ENCODE results near the gene LRP4.

LRP4 gene

DNA sequence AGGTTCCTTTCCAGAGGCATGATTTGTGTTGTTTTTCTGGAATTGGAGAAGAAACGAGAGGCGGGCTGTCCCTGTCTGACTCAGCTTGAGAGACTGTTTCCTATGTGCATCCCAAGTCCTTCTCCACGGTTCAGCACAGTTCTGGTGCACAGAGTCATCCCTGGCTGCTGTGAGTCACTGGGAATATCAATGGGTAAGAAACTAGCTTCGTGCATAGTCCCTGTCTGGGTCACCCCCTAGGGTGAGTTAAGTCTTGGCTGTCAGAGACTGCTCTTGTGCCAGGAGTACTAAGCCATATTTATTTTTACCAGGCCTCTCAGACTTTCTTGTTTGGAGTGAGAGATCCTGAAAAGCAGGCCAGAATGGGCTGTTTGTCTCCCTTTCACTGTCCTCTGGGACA is 2.4 kb upstream of the LRP4 start:
- no peak for DNase-seq

DNA sequence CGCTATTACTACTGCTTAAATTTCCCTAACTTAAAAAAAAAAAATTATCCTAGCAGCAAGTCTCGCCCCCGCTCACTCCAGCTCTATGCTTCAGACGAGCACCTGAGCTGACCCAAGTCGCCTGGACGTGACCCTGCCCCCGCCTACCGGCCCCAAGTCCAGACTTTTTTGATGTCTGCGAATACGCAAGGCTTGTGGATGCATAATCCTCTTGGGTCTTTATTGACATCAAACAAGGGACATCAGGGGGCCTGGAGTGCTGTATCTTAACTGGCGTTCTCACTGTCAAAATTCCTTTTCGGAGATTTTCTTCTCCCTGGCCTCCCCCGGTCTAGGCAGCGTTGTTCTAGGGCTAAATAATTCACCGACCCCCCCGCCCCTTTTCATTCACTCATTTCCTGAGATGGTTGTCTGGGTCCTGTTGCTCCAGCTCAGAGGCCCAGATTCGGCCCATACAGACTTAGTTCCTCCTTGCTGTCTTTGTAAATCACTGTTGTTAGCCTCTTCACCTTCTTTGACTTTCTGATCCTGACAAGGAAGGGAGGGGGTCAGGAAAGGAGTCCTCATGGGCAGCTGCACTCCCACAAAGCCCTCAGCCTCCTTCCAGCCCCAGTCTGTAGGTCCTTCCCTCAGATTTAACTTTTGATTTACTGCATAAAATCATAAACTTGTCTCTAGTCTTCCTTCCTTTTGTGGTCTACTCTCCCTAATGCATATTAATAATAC is 601 bp upstream of the LRP4 start:
- no peak for DNase-seq

DNA sequence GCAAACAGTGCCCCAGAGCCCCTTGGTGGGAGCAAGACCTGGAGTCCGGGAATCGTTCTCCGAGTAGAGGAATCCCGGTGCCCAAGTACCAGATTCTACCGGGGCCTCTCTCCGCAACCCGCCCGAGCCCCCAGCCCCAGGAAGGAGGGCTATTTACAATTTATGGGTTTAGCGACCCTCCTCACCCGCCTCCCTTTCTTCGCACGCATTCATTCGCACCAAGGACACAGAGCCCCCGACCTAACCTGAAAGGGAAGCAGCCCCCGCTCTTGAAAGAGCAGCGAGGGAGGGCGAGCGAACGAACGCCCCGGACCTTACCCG is 628 bp downstream of the LRP4 start:
- no peak for DNase-seq

DNA sequence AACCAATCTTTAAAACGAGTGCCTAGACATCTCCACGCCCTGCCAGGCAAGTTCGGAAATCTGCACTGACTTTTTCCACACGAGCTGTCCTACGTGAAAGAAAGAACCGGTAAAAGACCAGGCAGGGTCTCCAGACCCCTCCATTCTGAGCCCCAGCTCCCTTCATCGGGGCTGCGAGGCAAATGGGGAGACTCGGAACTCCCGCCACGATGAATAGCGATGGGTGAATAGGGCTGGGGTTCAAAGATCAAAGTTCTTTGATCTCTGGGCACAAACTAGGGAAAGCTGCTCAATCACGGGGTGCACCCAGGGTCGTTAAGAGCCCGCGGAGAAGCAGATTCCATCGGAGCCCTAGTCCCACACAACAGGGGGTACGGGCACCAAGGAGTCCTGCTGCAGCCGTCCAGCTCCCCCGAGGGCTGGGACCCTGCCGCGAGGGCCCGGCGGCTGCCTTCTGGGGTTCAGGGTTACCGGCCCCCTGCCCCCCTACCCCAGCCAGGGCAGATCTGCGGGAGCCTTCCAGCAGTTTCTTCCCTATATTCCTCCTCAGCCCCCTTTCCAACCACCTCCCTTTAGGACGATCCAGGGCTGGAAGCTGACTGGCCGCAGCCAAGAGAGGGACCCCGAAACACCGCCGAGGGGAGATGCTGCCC is 1.1 kb downstream of the LRP4 start:
- DNase-seq, result no peak

DNA sequence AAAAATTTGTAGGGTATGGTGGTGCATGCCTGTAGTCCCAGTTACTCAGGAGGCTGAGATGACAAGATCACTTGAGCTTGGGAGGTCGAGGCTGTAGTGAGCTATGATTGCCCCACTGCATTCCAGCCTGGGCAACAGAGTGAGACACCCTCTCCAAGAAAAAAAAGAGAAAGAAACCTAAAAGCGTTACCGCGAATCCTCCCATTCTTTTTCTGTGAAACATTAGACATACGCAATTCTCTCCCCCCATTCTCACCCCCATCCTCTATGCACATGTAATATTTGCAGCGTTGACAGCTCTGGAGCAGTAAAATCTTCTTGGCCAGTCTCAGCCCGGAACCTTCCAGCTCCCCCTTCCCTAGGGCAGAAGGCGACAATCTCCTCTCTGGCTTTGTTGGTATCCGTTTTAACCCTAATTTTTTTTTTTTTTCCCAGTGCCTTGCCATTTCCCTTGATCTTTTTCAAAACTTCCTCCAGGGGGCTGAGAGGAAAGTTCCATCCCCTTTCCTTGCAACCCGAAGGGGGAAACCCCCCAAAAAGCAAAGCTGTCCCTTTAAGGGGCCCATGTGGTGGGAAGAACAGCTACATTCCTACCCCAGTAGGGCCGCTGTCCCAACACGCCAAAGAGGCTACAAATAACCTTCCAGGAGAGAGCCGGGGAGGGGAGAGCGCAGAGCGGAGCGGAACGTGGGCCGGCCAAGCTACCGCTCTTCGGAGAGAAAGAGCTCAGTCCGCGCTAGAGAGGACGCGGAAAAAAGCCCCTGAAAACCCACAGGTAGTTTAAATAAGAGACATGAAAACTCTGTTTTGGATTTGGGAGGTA is 1.9 kb downstream of the LRP4 start:
- DNase-seq, result peak; percentile 12

DNA sequence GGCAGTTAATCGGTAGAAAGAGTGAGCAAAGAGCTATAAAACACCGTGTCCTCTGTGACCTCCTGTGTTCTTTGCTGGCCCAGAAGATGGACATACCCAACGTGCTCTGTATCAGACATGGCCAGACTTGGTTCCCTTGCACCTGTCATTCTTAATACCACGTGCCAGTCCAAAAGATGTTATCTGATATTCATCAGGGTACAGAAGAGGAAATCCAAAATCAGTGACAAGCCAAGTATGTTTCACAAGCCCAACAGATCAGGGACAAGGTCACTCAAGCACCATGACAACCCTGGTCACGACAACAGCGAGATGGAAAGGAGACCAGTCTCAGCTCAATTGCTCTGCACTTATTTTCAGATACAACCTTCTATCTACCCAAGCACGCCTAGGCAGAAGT is 3.4 kb downstream of the LRP4 start:
- no peak for DNase-seq

DNA sequence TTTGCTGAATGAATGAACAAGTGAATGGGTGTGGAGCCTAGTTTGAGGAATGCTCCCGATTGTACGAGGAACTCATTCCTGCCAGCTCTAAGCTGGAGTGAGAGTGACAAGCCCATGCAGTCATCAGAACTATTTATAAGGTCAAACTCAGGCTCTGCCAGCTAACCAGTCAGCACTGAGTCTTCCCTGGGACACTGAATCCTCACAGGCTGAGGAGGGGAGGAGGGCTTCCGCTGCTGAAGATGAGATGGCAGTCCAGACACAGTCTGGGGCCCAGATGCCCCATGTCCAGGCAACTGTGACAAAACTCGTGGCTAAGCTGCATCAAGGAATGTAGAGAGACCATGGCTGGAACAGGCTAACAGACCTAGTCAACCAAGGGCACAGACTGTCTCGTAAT is 4.0 kb downstream of the LRP4 start:
- no peak for DNase-seq

DNA sequence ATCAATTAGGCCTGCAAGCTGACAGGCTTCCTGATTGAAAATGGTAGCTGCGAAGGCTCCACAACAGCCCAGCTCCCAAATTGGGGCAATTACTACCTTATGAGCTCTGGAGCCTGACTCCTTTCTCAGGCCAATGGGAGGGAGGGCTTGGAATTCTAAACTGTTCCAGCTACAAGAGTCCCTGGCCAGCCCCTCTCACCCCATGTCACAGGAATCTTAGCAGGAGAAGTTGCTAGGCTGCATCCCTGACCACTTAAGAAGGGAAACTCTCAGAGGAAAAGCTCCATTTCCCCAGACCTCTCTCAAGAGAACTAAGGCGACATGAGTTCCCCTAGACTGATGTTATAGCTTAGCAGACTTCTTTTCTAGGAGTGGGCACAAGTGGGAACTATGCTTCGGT is 4.9 kb downstream of the LRP4 start:
- DNase-seq, result no peak

DNA sequence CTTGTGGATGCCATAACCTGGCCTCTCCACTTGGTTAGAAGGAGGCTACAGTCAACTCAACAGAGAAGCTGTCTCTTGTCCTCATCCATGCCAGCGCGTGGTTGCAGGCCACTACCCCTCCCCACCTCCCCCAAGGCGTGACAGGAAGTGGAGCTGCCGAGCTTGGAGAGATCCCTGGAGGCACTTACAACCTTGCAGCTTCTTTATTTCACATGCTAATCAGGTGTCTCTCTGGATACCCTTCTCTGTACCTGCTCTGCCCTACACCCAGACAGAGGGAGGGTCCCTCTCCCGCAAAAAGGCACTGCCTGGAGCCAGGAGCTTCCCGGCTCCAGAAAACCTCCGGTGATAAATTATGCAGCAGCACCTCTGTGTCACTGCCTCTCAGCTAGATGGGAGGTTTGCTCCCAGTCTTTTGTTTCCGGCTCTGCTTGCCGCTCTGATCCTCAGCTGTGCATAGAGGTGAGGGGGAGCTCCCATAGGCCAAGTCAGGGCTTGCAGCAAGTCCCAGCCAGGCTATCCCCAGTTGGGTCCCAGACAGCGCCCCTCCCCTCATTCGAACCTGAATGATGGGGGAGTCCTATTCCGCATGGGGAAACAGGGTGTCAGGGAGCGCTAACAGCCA is 5.7 kb downstream of the LRP4 start:
- peak; percentile 77 for DNase-seq

DNA sequence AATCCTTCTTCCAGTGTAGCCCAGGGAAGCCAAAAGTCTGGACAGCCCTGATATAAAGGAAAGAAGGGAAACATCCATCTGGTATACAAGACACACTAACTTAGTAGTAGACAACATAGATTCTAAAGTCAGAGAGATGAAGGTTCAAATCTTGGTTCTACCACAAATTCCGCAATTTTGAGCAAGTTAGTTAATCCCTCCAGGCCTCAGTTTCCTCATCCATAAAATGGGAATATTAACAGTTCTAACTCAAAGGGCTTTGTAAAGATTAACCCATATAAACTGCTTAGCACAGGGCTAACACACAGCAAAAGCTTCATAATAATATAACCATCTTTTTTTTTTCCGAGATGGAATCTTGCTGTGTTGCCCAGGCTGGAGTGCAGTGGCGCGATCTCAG is 10.7 kb downstream of the LRP4 start:
- DNase-seq, result no peak

DNA sequence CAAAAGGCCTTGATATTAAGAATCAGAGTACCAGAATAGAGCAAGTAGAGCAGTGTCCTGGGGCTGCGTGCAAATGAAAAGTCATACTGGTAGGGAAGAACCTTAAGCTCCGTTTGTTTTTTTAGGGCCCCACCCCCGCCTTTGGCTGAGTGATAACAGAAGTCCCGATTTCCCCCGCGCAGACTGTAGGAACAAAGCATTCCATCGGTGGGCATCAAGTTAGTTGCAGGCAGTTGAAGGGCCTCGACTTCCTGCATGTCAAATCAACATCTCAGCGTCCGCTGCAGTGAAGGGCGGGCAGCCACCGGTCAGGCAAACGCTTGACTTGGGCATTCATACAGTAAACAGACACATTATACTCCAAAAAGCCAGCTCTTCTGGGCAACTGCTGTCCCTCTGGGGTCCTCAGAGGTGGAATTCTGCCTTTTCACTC is 11.7 kb downstream of the LRP4 start:
- DNase-seq, result no peak

DNA sequence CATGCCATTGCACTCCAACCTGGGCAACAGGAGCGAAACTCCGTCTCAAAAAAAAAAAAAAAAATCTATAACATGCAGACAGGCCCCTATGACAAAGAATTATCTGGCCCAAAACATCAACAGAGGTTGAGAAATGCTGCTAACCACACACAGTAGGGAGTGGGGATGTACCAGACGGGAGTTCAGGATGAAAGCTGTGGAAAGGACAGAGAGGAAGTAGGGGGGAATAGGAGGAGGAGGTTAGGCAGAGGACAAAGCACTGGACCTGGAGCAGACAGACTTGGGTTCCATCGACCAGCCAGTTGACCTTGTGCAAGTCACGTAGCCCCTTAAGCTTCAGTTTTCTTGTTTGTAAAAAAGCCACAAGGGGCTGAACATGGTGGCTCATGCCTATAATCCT is 12.5 kb downstream of the LRP4 start:
- no peak for DNase-seq

DNA sequence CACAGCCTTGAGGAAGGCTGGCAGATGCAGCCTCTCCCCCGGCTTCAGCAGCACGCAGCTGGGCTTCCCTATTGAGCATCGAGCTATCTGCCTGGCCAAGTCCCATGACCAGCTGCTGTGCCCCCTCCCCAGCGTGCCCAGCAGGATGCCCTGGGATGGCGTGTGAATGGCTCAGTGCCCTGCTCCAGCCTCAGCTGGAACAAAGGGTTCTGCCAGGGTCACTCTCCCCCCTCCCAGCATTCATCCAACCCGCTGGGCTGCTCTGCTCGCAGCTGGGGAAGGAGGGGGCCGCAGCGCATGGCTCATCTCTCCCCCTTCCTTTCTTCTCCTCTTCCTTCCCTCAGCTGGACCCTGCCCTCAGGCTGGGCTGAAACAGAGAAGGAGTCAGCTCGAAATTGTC is 14.5 kb downstream of the LRP4 start:
- DNase-seq, result peak; percentile 83

DNA sequence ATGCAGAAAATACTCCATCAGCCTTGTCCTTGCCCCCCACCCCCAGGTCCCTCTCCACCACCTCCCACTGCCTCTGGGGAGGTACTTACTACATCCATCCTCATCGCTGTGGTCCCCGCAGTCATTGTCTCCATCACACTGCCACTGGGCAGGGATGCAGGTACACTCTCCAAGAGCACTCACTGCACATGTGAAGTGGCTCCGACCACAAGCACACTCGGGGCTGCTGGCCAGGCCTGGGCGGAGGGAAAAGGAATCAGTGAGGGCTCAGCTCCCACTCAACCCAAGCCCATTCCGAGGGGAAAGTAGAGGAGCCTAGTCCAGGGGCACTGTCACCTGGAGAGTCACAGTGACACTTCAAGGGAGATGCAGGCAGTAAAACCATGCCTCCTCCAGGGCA is 15.7 kb downstream of the LRP4 start:
- no peak for DNase-seq

DNA sequence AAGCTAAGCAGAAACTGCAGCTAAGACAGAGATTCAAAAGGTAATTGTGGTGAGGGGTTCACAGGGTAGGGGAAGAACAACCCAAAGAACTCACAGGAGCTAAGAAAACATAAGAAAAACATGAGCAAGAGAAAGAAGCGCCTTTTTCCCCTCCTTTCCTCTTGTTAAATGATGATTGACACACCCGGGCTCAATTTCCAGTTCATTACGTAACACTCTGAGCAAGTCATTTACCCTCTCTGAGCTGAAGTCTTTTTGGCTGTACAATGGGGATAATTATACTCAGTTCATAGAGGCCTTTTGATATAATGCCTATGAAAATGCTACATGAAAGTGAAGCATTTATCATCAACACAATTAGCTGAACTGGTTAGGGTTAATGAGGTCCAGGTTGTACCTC is 17.2 kb downstream of the LRP4 start:
- no peak for DNase-seq

DNA sequence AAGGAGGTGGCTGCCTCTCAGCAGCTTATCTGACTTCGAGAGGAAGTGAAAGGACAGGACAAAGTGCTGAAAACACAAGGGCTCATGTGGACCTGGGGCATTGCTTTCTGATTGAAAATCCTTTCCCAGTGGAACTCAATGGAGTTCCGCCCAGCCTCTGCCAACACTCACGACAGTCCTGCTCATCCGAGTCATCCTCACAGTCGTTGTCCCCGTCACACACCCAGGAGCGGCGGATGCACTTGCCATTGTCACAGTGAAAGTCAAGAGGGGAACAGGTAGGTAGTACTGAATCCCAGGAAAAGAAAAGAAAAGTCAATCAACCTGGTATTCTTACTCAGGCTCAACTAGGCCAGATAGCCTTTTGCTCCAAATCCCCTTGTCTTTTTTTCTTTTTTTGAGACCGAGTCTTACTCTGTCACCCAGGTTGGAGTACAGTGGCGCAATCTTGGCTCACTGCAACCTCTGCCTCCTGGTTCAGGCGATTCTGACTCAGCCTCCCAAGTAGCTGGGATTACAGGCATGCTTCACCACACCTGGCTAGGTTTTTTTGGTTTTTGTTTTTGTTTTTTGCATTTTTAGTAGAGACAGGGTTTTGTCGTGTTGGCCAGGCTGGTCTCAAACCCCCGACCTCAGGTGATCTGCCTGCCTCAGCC is 18.1 kb downstream of the LRP4 start:
- no peak for DNase-seq

DNA sequence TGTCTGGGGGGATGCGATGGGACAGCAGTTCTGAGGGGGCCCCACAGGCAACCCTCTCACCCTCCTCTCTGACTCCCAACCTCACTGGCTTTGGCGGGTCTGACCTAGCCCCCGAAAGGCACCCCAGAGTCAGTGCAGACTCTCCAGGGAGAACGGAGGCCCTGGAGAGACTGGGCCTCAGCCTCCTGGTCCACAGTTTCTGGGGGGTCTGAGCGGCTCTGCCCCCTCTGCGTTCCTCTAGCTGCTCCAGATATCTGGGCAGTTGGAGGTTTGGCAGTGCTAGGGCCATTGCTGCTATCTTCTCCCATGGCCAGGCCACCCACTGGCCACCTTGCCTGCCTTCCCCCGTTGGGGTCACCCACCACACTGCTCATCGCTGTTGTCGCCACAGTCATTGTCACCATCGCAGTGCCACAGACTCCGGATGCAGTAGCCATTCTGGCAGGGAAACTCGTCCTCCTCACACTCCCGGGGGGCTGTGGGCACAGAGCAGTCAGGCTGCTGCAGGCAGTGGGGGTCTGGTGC is 18.8 kb downstream of the LRP4 start:
- DNase-seq, result no peak

DNA sequence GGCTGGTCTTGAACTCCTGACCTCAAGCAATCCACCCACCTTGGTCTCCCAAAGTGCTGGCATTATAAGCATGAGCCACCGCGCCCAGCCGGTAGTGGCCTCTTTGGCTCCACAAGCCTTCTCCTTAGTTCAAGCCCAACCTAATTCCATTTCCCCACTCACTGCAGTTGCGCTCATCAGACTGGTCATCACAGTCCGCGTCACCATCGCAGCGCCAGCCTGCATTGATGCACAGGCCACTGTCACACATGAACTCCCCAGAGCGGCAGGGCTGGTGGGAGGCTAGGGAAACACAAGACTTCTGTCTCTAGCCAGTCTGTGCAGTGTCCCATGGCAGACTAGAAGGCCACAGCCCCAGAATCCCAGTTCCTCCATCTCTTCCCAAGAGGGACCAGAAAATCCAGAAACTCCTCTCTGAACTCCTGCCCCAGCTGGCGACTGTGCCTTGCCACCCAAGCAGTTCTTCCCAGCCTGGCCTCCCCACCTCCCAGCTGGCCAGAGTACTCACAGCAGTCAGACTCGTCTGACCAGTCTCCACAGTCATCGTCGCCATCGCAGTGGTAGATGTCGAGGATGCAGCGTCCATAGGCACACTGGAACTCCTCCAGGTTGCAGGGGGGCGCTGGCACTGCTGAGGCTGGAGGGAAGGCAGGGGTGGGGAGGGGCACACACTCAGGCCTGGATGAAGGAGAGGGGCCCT is 19.8 kb downstream of the LRP4 start:
- DNase-seq, result no peak

DNA sequence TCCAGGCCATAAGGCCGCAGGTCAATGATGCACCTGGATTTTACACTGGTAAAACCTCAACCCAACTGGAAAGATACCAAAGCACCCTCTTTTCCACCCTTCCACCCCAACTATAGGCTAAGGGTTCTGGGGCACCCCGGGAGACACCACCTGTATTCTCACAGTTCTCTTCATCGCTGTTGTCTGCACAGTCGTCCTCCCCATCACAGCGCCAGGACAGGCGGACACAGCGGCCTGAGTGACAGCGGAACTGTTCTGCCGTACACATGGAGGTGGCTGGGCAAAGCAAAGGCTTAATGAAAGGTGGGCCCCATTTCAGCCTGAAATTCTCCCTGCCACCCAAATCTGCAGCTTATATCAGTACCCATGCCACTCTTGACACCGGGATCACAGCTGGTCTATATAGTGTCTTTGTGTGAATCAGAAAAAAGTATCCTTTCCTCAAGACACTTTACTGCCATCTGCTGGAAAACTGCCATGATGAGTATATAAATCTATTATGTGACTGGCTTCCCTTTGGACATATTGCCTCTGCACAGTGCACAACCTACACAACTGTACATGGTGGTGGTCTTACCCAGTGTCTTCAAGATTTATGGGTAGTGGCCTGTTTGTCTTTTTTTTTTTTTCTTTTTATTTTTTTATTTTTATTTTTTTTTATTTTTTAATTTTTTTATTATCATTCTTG is 21.5 kb downstream of the LRP4 start:
- peak; percentile 22 for DNase-seq

DNA sequence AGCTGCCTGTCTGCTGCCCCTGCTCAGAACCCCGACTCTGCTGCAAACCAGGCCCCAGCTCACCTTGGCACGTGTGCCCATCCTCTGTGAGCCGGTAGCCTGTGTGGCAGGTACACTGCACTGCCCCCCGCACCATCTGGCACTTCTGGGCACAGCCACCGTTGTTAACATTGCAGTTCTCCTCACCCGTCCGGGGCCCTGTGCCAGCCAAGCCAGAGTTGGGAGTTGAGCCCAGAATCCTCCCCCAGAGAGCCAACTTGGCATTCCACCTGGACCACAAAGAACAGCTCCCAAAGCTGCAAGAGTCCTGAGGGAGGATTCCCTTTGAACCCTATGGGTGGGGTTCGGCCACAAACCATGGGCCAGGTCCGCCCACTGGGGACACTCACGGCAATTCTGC is 22.5 kb downstream of the LRP4 start:
- DNase-seq, result no peak

DNA sequence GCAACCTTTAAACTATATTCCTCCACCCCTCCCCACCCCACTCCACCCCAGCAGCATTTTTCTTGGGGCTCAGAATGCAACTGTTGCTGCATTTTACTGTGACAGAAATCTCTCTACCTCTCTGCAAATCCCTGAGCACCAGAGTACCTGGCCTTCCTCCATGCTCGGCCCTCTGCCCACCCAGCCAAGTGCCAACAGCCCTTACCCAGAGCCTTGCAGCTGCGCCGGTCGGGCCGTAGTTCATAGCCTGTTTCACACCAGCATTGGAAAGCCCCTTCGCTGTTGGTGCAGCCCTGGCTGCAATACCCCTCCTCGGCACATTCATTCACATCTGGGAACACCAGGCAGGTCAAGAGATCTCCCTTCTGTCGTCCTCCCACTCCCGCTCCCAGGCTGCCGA is 23.4 kb downstream of the LRP4 start:
- DNase-seq, result no peak

DNA sequence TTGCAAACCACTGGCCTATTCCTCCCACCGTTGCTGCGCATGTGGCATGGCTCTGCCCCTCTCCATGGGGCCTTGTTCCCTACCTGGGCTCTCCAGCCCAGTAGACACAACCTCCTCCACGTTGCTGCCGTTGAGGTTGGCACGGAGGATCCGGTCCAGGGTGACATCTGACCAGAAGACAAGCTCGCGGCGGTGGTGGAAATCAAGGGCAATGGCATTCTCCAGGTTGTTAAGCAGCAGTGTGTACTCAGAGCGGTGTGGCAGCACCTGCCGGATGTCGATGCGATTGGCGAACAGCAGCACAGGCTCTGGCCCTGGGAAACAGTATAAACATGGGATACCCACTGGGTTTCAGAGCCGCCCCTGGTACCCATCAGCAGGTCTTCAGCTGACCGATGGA is 23.8 kb downstream of the LRP4 start:
- DNase-seq, result no peak
